Measurements from ENCODE around the gene UNC5A.

UNC5A gene

GRCh38 chr5:176784218-176785165, 25.9 kb upstream of the UNC5A start:
- no peak for TF ChIP-seq FOXP2 (optimal IDR thresholded peaks at IDR 0.05; ENCODE audit: borderline replicate concordance, extremely low read depth, extremely low read length, insufficient read depth)
- TF ChIP-seq TAF1 (IDR thresholded peaks at IDR 0.05; ENCODE audit: borderline replicate concordance, insufficient read depth, low read length) = no peak
- no peak for TF ChIP-seq POLR2AphosphoS5 (IDR thresholded peaks at IDR 0.05; ENCODE audit: low read depth, low read length)
- no peak for TF ChIP-seq SIN3A (IDR thresholded peaks at IDR 0.05; ENCODE audit: borderline replicate concordance, insufficient read depth, low read length)
- TF ChIP-seq REST (IDR thresholded peaks at IDR 0.05; ENCODE audit: insufficient read depth in 1 of 2, low read depth in 2 of 2, low read length in 2 of 2) = no peak

- TF ChIP-seq POLR2AphosphoS5 (IDR thresholded peaks at IDR 0.05; ENCODE audit: low read depth, low read length) = no peak
- no peak for TF ChIP-seq REST (IDR thresholded peaks at IDR 0.05; ENCODE audit: insufficient read depth in 1 of 2, low read depth in 2 of 2, low read length in 2 of 2)
- no peak for TF ChIP-seq SIN3A (IDR thresholded peaks at IDR 0.05; ENCODE audit: borderline replicate concordance, insufficient read depth, low read length)
- no peak for TF ChIP-seq FOXP2 (optimal IDR thresholded peaks at IDR 0.05; ENCODE audit: borderline replicate concordance, extremely low read depth, extremely low read length, insufficient read depth)
- no peak for TF ChIP-seq TAF1 (IDR thresholded peaks at IDR 0.05; ENCODE audit: borderline replicate concordance, insufficient read depth, low read length)
Observed at GRCh38 chr5:176785184-176786145, 24.9 kb upstream of the UNC5A start.

- TF ChIP-seq POLR2AphosphoS5 (IDR thresholded peaks at IDR 0.05; ENCODE audit: low read depth, low read length) (no peak), FOXP2 (optimal IDR thresholded peaks at IDR 0.05; ENCODE audit: borderline replicate concordance, extremely low read depth, extremely low read length, insufficient read depth) (no peak), SIN3A (IDR thresholded peaks at IDR 0.05; ENCODE audit: borderline replicate concordance, insufficient read depth, low read length) (no peak), TAF1 (IDR thresholded peaks at IDR 0.05; ENCODE audit: borderline replicate concordance, insufficient read depth, low read length) (no peak), REST (IDR thresholded peaks at IDR 0.05; ENCODE audit: insufficient read depth in 1 of 2, low read depth in 2 of 2, low read length in 2 of 2) (no peak)
Observed at GRCh38 chr5:176787676-176788075, 22.7 kb upstream of the UNC5A start.

- TF ChIP-seq REST (IDR thresholded peaks at IDR 0.05; ENCODE audit: insufficient read depth in 1 of 2, low read depth in 2 of 2, low read length in 2 of 2) (no peak), POLR2AphosphoS5 (IDR thresholded peaks at IDR 0.05; ENCODE audit: low read depth, low read length) (no peak), SIN3A (IDR thresholded peaks at IDR 0.05; ENCODE audit: borderline replicate concordance, insufficient read depth, low read length) (no peak), FOXP2 (optimal IDR thresholded peaks at IDR 0.05; ENCODE audit: borderline replicate concordance, extremely low read depth, extremely low read length, insufficient read depth) (no peak), TAF1 (IDR thresholded peaks at IDR 0.05; ENCODE audit: borderline replicate concordance, insufficient read depth, low read length) (no peak)
Observed at GRCh38 chr5:176788091-176788490, 22.3 kb upstream of the UNC5A start.

All from PFSK-1 (cell line).